ENCODE results near the gene ZC3H11A. TPM values are rescaled to one million over a fixed set of nuclear protein-coding genes. Genes with fewer than 3 reads are reported as not detected.

The ZC3H11A gene
- total RNA-seq, 1 experiment from 2014 or later, result 75.2 TPM

GRCh38 chr1:203835476-203835875, 40.1 kb downstream of the ZC3H11A start:
- H3K4me3 Mint-ChIP-seq, result no peak overlapping the region
- no peak overlapping the region for H3K27ac Mint-ChIP-seq
- no peaks in the 10 kb centered on the region for H3K27me3 Mint-ChIP-seq (ENCODE audit: low read depth)
- DNase-seq (ENCODE audit: low spot score), result no peak
- no peak for ATAC-seq
- CTCF ChIA-PET, result no interaction called here
- POLR2A ChIA-PET, result no interaction called here
- no peaks in the 10 kb centered on the region for H3K4me1 Mint-ChIP-seq
- H3K9me3 Mint-ChIP-seq, result peaks cover 19% of the 10 kb centered on the region
- TF ChIP-seq TEAD1 (CRISPR knock-in tag; IDR thresholded peaks at IDR 0.05), result no peak
- H3K36me3 Mint-ChIP-seq, result peaks cover 73% of the 10 kb centered on the region

- H3K9me3 Mint-ChIP-seq, result peaks cover 31% of the 10 kb centered on the region
- ATAC-seq (no peak), DNase-seq (ENCODE audit: low spot score) (no peak)
- ChIA-PET POLR2A (no interaction called here), CTCF (no interaction called here)
- H3K27ac Mint-ChIP-seq, result no peak overlapping the region
- H3K4me1 Mint-ChIP-seq, result peaks cover 7% of the 10 kb centered on the region
- no peak for TF ChIP-seq JAZF1 (CRISPR knock-in tag; IDR thresholded peaks at IDR 0.05)
- TF ChIP-seq SMAD3 (CRISPR knock-in tag; IDR thresholded peaks at IDR 0.05; ENCODE audit: borderline replicate concordance), result no peak
- no peaks in the 10 kb centered on the region for H3K27me3 Mint-ChIP-seq (ENCODE audit: low read depth)
- H3K36me3 Mint-ChIP-seq, result peaks cover 85% of the 10 kb centered on the region
- H3K4me3 Mint-ChIP-seq, result no peak overlapping the region
Observed at GRCh38 chr1:203839081-203839480, 43.7 kb downstream of the ZC3H11A start.

- Mint-ChIP-seq H3K9me3 (peaks cover 31% of the 10 kb centered on the region), H3K27me3 (ENCODE audit: low read depth) (no peaks in the 10 kb centered on the region), H3K36me3 (peaks cover 85% of the 10 kb centered on the region), H3K4me3 (no peak overlapping the region), H3K4me1 (peaks cover 7% of the 10 kb centered on the region), H3K27ac (no peak overlapping the region)
- DNase-seq (ENCODE audit: low spot score) (no peak), ATAC-seq (no peak)
- ChIA-PET POLR2A (no interaction called here), CTCF (no interaction called here)
- TF ChIP-seq IRF2 (CRISPR knock-in tag; IDR thresholded peaks at IDR 0.05; ENCODE audit: borderline replicate concordance, low read depth) (no peak), CBFB (CRISPR knock-in tag; IDR thresholded peaks at IDR 0.05; ENCODE audit: low read depth) (no peak), PREB (CRISPR knock-in tag; IDR thresholded peaks at IDR 0.05; ENCODE audit: borderline replicate concordance) (no peak), ATF2 (CRISPR knock-in tag; IDR thresholded peaks at IDR 0.05; ENCODE audit: borderline replicate concordance, low read depth) (no peak), ESRRA (CRISPR knock-in tag; IDR thresholded peaks at IDR 0.05; ENCODE audit: borderline replicate concordance) (no peak), CDX4 (CRISPR knock-in tag; IDR thresholded peaks at IDR 0.05; ENCODE audit: borderline replicate concordance) (no peak), GTF2I (CRISPR knock-in tag; conservative IDR thresholded peaks at IDR 0.05) (no peak), ZSCAN18 (CRISPR knock-in tag; IDR thresholded peaks at IDR 0.05) (no peak)
Observed at GRCh38 chr1:203840208-203840808, 44.9 kb downstream of the ZC3H11A start.

GRCh38 chr1:203842559-203842876, 47.1 kb downstream of the ZC3H11A start:
- H3K27me3 Mint-ChIP-seq (ENCODE audit: low read depth), result no peaks in the 10 kb centered on the region
- POLR2A ChIA-PET, result no interaction called here
- peaks cover 31% of the 10 kb centered on the region for H3K9me3 Mint-ChIP-seq
- H3K4me3 Mint-ChIP-seq, result no peak overlapping the region
- no peak for DNase-seq (ENCODE audit: low spot score)
- TF ChIP-seq SMAD4 (CRISPR knock-in tag; IDR thresholded peaks at IDR 0.05), result no peak
- TF ChIP-seq ZMAT4 (CRISPR knock-in tag; IDR thresholded peaks at IDR 0.05), result no peak
- no peak for TF ChIP-seq ZNF512 (CRISPR knock-in tag; IDR thresholded peaks at IDR 0.05; ENCODE audit: borderline replicate concordance)
- no peak for TF ChIP-seq ZNF671 (CRISPR knock-in tag; IDR thresholded peaks at IDR 0.05)
- TF ChIP-seq JUN (CRISPR knock-in tag; IDR thresholded peaks at IDR 0.05), result no peak
- no peak for TF ChIP-seq CDX4 (CRISPR knock-in tag; IDR thresholded peaks at IDR 0.05; ENCODE audit: borderline replicate concordance)
- TF ChIP-seq GTF2I (CRISPR knock-in tag; conservative IDR thresholded peaks at IDR 0.05), result no peak
- no peak for TF ChIP-seq E2F5 (CRISPR knock-in tag; IDR thresholded peaks at IDR 0.05)
- peaks cover 7% of the 10 kb centered on the region for H3K4me1 Mint-ChIP-seq
- CTCF ChIA-PET, result no interaction called here
- no peak overlapping the region for H3K27ac Mint-ChIP-seq
- ATAC-seq, result no peak
- peaks cover 84% of the 10 kb centered on the region for H3K36me3 Mint-ChIP-seq

All from WTC11 (cell line).